GM23338 (cell line): Measurements from ENCODE around the gene FOXP4.

ENCODE experiments used
- CREB1 ChIP-seq: fragments of 250-450 bp; sonication (Bioruptor Pico); IDR thresholded peaks from 2 replicates; pipeline ENCODE4 v1.5.0; 2020; ENCODE audit warnings: low read depth, mild to moderate bottlenecking, moderate library complexity
- ETS1 ChIP-seq: IDR thresholded peaks from 2 replicates; pipeline ENCODE4 v1.6.1; 2016; ENCODE audit warnings: antibody characterized with exemption
- EZH2 ChIP-seq: fragments of 200-600 bp; sonication (generic); IDR thresholded peaks from one replicate; pipeline ENCODE4 v1.8.0; 2017; ENCODE audit warnings: antibody characterized with exemption, mild to moderate bottlenecking, low read depth; ENCODE audit not compliant: unreplicated experiment
- EZH2phosphoT487 ChIP-seq: fragments of 200-600 bp; sonication (generic); IDR thresholded peaks from one replicate; pipeline ENCODE4 v1.8.1; 2018; ENCODE audit warnings: antibody characterized with exemption; ENCODE audit not compliant: unreplicated experiment
- JUNB ChIP-seq: IDR thresholded peaks from one replicate; pipeline ENCODE4 v1.6.1; 2016; ENCODE audit warnings: antibody characterized with exemption; ENCODE audit not compliant: unreplicated experiment
- NANOG ChIP-seq: IDR thresholded peaks from 2 replicates; pipeline ENCODE4 v1.6.1; 2016; ENCODE audit warnings: antibody characterized with exemption, borderline replicate concordance
- POLR2AphosphoS5 ChIP-seq: IDR thresholded peaks from 2 replicates; pipeline ENCODE4 v1.6.1; 2016; ENCODE audit warnings: antibody characterized with exemption, low read depth
- STAT1 ChIP-seq: IDR thresholded peaks from one replicate; pipeline ENCODE4 v1.6.1; 2016; ENCODE audit warnings: antibody characterized with exemption; ENCODE audit not compliant: unreplicated experiment
- ZNF114 ChIP-seq: fragments of 250-450 bp; sonication (Bioruptor Pico); IDR thresholded peaks from 2 replicates; pipeline ENCODE4 v1.5.0; 2020; ENCODE audit warnings: mild to moderate bottlenecking, moderate library complexity
- ZNF331 ChIP-seq: fragments of 250-450 bp; sonication (Bioruptor Pico); IDR thresholded peaks from 2 replicates; pipeline ENCODE4 v1.5.0; 2020; ENCODE audit warnings: low read depth, mild to moderate bottlenecking, moderate library complexity
- TF ChIP-seq, protein P1 (sequence below), 2 experiments: fragments of 200-600 bp in 1 of 2; sonication (generic) in 1 of 2; conservative IDR thresholded peaks; 2 replicates each; pipeline versions ENCODE4 v1.5.1 to v1.6.1; 2016 to 2017; ENCODE audit warnings: antibody characterized with exemption in 2 of 2, low read depth in 2 of 2, mild to moderate bottlenecking in 2 of 2, moderate library complexity in 1 of 2
- TF ChIP-seq, protein P2 (sequence below): IDR thresholded peaks from one replicate; pipeline ENCODE4 v1.6.1; 2018; ENCODE audit warnings: antibody characterized with exemption; ENCODE audit not compliant: unreplicated experiment

GRCh38 chr6:41604006-41604405, 57.8 kb downstream of the FOXP4 start:
- TF ChIP-seq EZH2 (no peak), POLR2AphosphoS5 (no peak), STAT1 (no peak), EZH2phosphoT487 (no peak), JUNB (no peak), ZNF331 (CRISPR knock-in tag) (no peak), CREB1 (CRISPR knock-in tag) (no peak), ZNF114 (no peak), ETS1 (no peak), NANOG (no peak)
- TF ChIP-seq, protein P1, sequence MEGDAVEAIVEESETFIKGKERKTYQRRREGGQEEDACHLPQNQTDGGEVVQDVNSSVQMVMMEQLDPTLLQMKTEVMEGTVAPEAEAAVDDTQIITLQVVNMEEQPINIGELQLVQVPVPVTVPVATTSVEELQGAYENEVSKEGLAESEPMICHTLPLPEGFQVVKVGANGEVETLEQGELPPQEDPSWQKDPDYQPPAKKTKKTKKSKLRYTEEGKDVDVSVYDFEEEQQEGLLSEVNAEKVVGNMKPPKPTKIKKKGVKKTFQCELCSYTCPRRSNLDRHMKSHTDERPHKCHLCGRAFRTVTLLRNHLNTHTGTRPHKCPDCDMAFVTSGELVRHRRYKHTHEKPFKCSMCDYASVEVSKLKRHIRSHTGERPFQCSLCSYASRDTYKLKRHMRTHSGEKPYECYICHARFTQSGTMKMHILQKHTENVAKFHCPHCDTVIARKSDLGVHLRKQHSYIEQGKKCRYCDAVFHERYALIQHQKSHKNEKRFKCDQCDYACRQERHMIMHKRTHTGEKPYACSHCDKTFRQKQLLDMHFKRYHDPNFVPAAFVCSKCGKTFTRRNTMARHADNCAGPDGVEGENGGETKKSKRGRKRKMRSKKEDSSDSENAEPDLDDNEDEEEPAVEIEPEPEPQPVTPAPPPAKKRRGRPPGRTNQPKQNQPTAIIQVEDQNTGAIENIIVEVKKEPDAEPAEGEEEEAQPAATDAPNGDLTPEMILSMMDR (conservative IDR thresholded peaks at IDR 0.05; ENCODE audit: low read depth in 2 of 2), result no peak
- TF ChIP-seq, protein P2, sequence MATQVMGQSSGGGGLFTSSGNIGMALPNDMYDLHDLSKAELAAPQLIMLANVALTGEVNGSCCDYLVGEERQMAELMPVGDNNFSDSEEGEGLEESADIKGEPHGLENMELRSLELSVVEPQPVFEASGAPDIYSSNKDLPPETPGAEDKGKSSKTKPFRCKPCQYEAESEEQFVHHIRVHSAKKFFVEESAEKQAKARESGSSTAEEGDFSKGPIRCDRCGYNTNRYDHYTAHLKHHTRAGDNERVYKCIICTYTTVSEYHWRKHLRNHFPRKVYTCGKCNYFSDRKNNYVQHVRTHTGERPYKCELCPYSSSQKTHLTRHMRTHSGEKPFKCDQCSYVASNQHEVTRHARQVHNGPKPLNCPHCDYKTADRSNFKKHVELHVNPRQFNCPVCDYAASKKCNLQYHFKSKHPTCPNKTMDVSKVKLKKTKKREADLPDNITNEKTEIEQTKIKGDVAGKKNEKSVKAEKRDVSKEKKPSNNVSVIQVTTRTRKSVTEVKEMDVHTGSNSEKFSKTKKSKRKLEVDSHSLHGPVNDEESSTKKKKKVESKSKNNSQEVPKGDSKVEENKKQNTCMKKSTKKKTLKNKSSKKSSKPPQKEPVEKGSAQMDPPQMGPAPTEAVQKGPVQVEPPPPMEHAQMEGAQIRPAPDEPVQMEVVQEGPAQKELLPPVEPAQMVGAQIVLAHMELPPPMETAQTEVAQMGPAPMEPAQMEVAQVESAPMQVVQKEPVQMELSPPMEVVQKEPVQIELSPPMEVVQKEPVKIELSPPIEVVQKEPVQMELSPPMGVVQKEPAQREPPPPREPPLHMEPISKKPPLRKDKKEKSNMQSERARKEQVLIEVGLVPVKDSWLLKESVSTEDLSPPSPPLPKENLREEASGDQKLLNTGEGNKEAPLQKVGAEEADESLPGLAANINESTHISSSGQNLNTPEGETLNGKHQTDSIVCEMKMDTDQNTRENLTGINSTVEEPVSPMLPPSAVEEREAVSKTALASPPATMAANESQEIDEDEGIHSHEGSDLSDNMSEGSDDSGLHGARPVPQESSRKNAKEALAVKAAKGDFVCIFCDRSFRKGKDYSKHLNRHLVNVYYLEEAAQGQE, result no peak
